DOHH2 (cell line): ENCODE measurements around the gene MTX2.

Experiments used
- H3F3A ChIP-seq: fragments of 200-600 bp; sonication (generic), shearing (Covaris generic); 2 replicates; pipeline ENCODE4 v1.6.0; 2016; ENCODE audit warnings: antibody characterized with exemption, mild to moderate bottlenecking; ENCODE audit not compliant: control insufficient read depth, insufficient read depth
- H3K27ac ChIP-seq: fragments of 200-600 bp; sonication (generic); 2 replicates; pipeline ENCODE4 v1.5.1; 2014; ENCODE audit warnings: low read depth, mild to moderate bottlenecking, low read length, moderate library complexity
- H3K27me3 ChIP-seq: fragments of 200-600 bp; sonication (generic); 2 replicates; pipeline ENCODE4 v1.6.1; 2014; ENCODE audit warnings: mild to moderate bottlenecking, low read length, mixed read lengths; ENCODE audit not compliant: control insufficient read depth
- H3K36me3 ChIP-seq: fragments of 200-600 bp; sonication (generic); 2 replicates; pipeline ENCODE4 v1.6.1; 2014; ENCODE audit warnings: mild to moderate bottlenecking, low read length, moderate library complexity, mixed read lengths; ENCODE audit not compliant: control insufficient read depth
- H3K4me1 ChIP-seq: fragments of 200-600 bp; sonication (generic); 2 replicates; pipeline ENCODE4 v1.6.1; 2014; ENCODE audit warnings: mild to moderate bottlenecking, low read length, mixed read lengths; ENCODE audit not compliant: control insufficient read depth
- H3K4me2 ChIP-seq: fragments of 200-600 bp; sonication (generic); 2 replicates; pipeline ENCODE4 v1.6.0; 2014; ENCODE audit warnings: mild to moderate bottlenecking, low read length, moderate library complexity
- H3K4me3 ChIP-seq: fragments of 200-600 bp; sonication (generic); 2 replicates; pipeline ENCODE4 v1.5.1; 2014; ENCODE audit warnings: mild to moderate bottlenecking, low read length, mixed read lengths
- H3K79me2 ChIP-seq: fragments of 200-600 bp; sonication (generic); 2 replicates; pipeline ENCODE4 v1.6.1; 2014; ENCODE audit warnings: mild to moderate bottlenecking, low read length, mixed read lengths; ENCODE audit not compliant: control insufficient read depth
- H3K9me2 ChIP-seq: fragments of 200-600 bp; sonication (generic); replicated peaks from 2 replicates; pipeline ENCODE4 v1.6.1; 2014; ENCODE audit warnings: mild to moderate bottlenecking, low read length, mixed read lengths; ENCODE audit not compliant: control insufficient read depth
- H3K9me3 ChIP-seq: fragments of 200-600 bp; sonication (generic); 2 replicates; pipeline ENCODE4 v1.6.1; 2014; ENCODE audit warnings: antibody characterized with exemption, low read length, mixed read lengths; ENCODE audit not compliant: control insufficient read depth, insufficient read depth
- H4K20me1 ChIP-seq: fragments of 200-600 bp; sonication (generic); 2 replicates; pipeline ENCODE4 v1.6.0; 2014; ENCODE audit warnings: low read depth, mild to moderate bottlenecking, antibody characterized with exemption, low read length, moderate library complexity; ENCODE audit not compliant: control insufficient read depth, insufficient read depth
- EZH2phosphoT487 ChIP-seq: fragments of 200-600 bp; sonication (generic); IDR thresholded peaks from 2 replicates; pipeline ENCODE4 v1.6.1; 2017; ENCODE audit warnings: borderline replicate concordance, mild to moderate bottlenecking, antibody characterized with exemption, low read length, moderate library complexity, mixed read lengths
- TF ChIP-seq, protein P1 (sequence below): fragments of 200-600 bp; sonication (generic); IDR thresholded peaks from one replicate; pipeline ENCODE4 v1.5.1; 2014; ENCODE audit warnings: antibody characterized with exemption, mild to moderate bottlenecking, low read depth, low read length; ENCODE audit not compliant: poor library complexity, severe bottlenecking

MTX2 gene

DNA sequence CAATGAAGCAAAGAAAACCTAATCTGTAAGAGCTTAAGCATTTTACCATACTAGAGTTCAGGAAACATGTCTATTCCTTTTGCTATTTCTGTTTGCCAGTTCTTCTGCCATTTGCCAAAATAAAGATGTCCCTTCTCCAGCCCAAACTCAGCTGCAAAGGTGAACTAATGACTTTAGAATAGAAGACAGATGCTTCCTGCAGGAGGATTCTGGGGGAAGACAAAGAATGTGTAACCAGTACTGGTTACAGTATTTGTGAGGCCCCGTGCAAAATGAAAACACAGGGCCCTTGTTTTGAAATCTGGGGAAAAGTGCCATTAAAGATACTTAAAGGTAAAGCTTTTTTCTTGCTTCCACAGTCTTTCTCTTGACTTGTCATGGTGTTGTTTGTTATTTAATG, 34.3 kb upstream of the MTX2 start:
- Histone ChIP-seq H3F3A (no peaks in the 10 kb centered on the region), H4K20me1 (no peaks in the 10 kb centered on the region), H3K9me2 (no peaks in the 10 kb centered on the region), H3K27ac (no peak overlapping the region), H3K27me3 (no peaks in the 10 kb centered on the region), H3K4me2 (no peak overlapping the region), H3K36me3 (no peaks in the 10 kb centered on the region), H3K9me3 (no peaks in the 10 kb centered on the region), H3K4me3 (no peak overlapping the region), H3K79me2 (no peaks in the 10 kb centered on the region), H3K4me1 (no peaks in the 10 kb centered on the region)
- TF ChIP-seq, protein P1, sequence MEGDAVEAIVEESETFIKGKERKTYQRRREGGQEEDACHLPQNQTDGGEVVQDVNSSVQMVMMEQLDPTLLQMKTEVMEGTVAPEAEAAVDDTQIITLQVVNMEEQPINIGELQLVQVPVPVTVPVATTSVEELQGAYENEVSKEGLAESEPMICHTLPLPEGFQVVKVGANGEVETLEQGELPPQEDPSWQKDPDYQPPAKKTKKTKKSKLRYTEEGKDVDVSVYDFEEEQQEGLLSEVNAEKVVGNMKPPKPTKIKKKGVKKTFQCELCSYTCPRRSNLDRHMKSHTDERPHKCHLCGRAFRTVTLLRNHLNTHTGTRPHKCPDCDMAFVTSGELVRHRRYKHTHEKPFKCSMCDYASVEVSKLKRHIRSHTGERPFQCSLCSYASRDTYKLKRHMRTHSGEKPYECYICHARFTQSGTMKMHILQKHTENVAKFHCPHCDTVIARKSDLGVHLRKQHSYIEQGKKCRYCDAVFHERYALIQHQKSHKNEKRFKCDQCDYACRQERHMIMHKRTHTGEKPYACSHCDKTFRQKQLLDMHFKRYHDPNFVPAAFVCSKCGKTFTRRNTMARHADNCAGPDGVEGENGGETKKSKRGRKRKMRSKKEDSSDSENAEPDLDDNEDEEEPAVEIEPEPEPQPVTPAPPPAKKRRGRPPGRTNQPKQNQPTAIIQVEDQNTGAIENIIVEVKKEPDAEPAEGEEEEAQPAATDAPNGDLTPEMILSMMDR: no peak
- no peak for TF ChIP-seq EZH2phosphoT487

DNA sequence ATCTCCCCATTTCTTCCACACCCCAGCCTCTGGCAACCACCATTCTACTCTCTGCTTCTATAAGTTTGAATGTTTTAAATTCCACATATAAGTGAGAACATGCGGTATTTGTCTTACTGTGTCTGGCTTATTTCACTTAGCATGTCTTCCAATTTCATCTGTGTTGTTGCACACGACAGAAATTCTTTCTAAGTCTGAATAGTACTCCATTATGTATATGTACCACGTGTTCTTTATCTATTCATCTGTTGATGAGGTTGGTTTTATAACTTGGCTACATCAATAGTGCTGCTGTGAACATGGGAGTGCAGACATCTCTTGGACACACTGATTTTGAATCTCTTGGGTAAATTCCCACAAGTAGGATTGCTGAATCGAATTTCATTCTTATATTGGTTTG, 31.8 kb upstream of the MTX2 start:
- Histone ChIP-seq H3K4me1 (no peaks in the 10 kb centered on the region), H3K79me2 (no peaks in the 10 kb centered on the region), H3K27me3 (no peaks in the 10 kb centered on the region), H3K36me3 (no peaks in the 10 kb centered on the region), H3K9me3 (no peaks in the 10 kb centered on the region), H3F3A (no peaks in the 10 kb centered on the region), H3K4me2 (no peak overlapping the region), H3K9me2 (no peaks in the 10 kb centered on the region), H3K4me3 (no peak overlapping the region), H4K20me1 (no peaks in the 10 kb centered on the region), H3K27ac (no peak overlapping the region)
- no peak for TF ChIP-seq EZH2phosphoT487

DNA sequence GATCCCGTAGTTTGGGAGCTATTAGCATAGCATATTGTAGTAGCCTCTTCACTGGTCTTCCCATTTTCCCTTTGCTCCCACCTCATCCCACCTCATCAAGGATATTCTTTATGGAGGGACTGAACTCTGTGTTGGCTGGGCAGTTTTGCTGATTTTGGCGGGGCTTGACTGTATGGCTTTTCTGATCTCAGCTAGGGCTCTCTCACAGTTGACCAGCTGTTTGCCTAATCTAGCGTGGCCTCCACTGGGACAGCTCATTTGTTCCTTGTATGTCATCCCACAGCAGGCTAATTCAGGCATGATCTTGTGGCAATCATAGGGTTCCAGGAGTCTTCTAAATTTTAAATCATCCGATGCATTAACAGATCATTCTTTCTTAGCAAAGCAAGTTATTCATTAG, 30.2 kb upstream of the MTX2 start:
- Histone ChIP-seq H3K9me2 (no peaks in the 10 kb centered on the region), H3K36me3 (no peaks in the 10 kb centered on the region), H3K4me3 (no peak overlapping the region), H4K20me1 (no peaks in the 10 kb centered on the region), H3F3A (no peaks in the 10 kb centered on the region), H3K9me3 (no peaks in the 10 kb centered on the region), H3K27ac (no peak overlapping the region), H3K4me2 (no peak overlapping the region), H3K79me2 (no peaks in the 10 kb centered on the region), H3K4me1 (no peaks in the 10 kb centered on the region), H3K27me3 (no peaks in the 10 kb centered on the region)
- no peak for TF ChIP-seq EZH2phosphoT487
- TF ChIP-seq, protein P1: no peak

DNA sequence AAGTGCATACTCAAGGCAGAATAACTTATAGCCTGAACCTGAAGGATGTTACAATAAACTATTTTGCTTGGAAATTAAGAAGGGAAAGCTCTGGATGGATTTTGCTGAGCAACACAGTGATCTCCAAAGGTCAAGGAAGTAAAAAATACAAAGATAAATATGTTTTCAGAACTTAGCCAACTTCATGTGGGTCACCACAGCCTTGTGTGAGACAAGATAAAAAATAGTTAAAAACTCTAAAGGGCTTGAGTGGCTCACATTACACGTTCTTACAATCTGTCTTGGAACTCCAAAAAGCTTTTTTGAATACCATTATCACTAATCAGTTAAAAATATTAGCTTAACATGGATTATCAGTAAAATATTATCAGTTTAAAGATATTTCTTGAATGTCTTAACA, 28.9 kb upstream of the MTX2 start:
- no peaks in the 10 kb centered on the region for H4K20me1 ChIP-seq
- no peaks in the 10 kb centered on the region for H3K27me3 ChIP-seq
- no peak overlapping the region for H3K27ac ChIP-seq
- no peaks in the 10 kb centered on the region for H3K9me2 ChIP-seq
- TF ChIP-seq, protein P1: no peak
- TF ChIP-seq EZH2phosphoT487: no peak
- no peaks in the 10 kb centered on the region for H3K4me1 ChIP-seq
- no peaks in the 10 kb centered on the region for H3K9me3 ChIP-seq
- no peaks in the 10 kb centered on the region for H3F3A ChIP-seq
- H3K4me3 ChIP-seq: no peak overlapping the region
- H3K79me2 ChIP-seq: no peaks in the 10 kb centered on the region
- no peaks in the 10 kb centered on the region for H3K36me3 ChIP-seq
- H3K4me2 ChIP-seq: no peak overlapping the region
